GM13976 (cell line): ENCODE data around the gene PNMT.

Experiments
- DNase-seq: peaks from one replicate; pipeline ENCODE4 v3.0.0; 2012; ENCODE audit warnings: low spot score
- in situ Hi-C: fragments of 300-500 bp; cut with MboI; formaldehyde crosslinking; loops from one replicate; pipeline ENCODE4 v1.12.0; 2022; ENCODE audit warnings: low sequenced_read_pairs, mixed read lengths, inconsistent platforms; ENCODE audit not compliant: unreplicated experiment
- TF ChIP-seq, protein P1 (sequence below): IDR thresholded peaks from 2 replicates; pipeline ENCODE4 v1.5.1; 2012; ENCODE audit warnings: borderline replicate concordance, mild to moderate bottlenecking; ENCODE audit not compliant: insufficient read depth; ENCODE audit errors: extremely low read depth, missing control alignments, control extremely low read depth

PNMT gene

DNA sequence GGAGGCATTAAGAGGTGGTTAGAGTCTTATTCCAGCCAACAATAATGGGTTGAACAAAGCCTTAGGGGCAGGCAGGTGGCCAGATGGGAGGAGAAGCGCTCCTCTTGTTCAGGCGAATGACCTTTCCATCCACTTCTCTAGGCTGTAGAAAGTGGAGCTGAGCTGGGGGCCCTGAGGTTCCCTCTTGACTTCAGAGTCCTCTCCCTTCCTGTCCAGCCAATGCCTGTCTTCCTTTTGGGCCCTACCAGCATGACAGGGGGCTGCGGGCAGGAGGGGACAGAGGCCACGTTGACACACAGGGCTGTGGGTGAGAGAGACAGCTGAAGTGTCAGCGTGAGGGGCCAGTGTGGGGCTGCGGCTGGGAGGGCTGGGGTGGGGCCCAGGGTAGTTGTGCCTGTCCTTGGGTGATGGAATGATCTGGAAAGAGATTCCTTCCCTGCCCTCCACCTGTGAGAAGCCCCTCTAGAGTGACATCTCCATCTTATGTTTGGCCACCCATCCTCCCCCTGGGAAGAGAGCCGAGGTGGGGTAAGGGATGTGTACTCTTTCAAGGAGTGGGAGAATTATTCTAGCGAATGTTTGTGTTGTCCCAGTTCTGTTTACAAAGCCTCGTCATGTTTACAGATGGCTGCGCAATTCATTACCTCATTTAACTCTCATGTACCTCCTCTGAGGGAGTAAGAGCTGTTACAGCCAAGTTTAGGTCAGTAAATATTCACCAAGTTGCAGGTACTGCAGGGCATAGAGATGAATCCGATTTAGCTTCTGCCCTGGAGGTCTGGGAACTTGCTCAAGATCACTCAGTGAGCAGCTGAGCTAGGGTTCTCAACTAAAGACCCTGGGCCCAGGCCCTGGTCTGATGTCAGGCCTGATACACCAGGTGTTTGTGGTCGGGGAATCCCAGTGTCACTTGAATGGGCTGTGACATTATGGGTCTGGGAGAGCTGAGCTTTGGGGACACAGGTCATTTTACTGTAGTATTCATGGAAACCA lies 34.9 kb downstream of the PNMT start:
- TF ChIP-seq, protein P1, sequence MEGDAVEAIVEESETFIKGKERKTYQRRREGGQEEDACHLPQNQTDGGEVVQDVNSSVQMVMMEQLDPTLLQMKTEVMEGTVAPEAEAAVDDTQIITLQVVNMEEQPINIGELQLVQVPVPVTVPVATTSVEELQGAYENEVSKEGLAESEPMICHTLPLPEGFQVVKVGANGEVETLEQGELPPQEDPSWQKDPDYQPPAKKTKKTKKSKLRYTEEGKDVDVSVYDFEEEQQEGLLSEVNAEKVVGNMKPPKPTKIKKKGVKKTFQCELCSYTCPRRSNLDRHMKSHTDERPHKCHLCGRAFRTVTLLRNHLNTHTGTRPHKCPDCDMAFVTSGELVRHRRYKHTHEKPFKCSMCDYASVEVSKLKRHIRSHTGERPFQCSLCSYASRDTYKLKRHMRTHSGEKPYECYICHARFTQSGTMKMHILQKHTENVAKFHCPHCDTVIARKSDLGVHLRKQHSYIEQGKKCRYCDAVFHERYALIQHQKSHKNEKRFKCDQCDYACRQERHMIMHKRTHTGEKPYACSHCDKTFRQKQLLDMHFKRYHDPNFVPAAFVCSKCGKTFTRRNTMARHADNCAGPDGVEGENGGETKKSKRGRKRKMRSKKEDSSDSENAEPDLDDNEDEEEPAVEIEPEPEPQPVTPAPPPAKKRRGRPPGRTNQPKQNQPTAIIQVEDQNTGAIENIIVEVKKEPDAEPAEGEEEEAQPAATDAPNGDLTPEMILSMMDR, result no peak
- DNase-seq, result peak; percentile 81
- in situ Hi-C loops, result no loop called here

DNA sequence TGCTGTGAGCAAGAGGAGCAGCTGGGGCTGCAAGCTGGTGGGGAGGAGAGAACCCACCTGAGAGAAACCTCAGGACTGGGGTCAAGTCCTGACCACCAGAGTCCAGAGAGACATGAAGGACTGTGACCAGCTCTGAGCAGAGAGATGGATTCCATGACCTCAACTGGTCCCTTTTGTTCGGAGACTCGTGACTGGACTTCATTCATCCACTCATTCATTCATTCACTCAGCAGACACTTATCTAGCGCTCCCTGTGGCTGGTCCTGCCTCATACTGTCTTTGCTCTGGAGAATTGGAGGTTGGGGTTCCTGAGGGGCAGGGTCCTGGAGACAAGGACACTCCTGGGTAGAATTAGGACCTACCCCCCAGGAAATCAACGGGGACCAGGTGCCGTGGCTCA lies 35.7 kb downstream of the PNMT start:
- in situ Hi-C loops, result no loop called here
- DNase-seq, result no peak
- TF ChIP-seq, protein P1, result no peak

DNA sequence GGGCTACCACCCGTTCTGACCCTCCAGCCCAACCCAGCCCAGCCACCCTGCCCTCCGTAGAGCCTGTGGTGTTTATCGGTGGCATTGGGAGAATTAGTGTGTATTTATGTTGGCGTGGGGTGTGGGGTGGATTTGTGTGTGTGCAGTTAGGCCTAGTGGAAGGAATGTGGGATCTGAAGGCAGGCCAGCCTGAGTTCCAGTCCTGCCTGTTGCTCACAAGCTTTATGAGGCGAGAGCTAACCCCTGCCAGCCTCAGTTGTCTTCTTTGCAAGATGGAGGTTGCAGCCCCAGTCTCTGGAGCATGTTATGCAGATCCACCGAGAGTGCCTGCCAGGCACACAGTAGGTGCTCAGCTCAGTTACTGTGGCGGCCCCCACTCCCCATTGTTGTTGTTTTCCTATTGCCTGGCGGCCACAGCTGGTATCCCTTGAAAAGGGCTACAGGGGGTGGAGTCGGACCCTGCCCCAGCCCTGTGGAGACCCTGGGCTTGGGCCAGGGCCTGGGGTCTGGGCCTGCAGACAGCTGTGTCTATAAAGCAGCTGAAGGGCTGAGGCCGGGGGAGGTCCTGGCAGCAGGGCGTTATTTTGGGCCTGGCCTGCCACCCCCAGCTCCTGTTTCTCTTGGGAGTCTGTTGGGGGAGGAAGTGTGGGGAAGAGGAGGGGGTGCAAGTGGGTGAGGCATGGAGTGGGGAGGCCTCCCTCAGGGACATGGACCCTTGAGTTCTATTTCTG lies 36.7 kb downstream of the PNMT start:
- TF ChIP-seq, protein P1, result no peak
- in situ Hi-C loops, result no loop called here
- no peak for DNase-seq

DNA sequence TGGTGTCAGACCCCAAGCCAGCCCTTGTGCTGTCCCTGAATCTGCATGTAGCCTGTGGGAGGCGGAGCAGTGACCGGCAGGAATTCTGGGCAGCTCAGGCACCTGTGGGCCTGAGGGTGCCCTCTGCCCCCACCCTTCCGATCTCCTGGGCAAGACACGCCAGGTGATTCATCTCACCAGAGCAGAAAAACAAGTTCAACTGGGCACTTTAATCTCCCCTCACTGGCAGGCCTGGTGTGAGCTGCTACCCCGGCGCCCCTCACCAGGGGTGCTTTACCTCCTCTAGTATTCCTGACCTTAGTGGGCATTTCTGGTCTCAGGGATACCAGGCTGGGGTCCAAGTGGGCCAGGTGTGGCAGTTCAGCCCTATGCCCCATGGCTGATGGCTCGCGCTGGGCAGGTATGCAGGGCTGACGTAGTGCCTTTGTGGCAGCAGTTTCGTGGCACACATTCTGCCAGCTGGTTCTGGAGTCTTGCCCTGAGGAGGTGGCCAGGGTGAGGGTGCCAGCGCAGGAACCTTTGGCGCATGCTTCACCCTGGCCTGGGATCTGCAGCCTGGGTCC lies 37.6 kb downstream of the PNMT start:
- in situ Hi-C loops, result no loop called here
- TF ChIP-seq, protein P1, result no peak
- DNase-seq, result no peak

DNA sequence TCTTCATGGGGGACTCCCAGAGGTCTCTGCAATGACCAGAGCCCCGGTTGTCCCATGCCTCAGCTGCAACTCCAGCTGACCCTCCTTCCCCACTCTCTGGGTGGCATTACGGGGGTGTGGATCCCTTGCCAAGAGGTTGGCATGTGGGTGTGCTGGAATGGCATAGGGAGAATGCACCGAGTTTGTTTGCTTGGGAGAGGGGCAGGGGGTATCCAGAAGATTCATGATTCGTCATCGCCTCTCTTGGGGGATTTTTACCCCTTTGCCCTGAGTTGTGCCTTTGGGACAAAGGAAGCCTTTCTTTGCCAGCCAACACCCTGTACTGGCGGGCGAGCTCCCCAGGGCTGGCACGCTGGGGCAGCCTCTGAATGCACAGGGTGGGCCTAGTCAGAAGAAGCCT lies 38.1 kb downstream of the PNMT start:
- in situ Hi-C loops, result no loop called here
- TF ChIP-seq, protein P1, result no peak
- DNase-seq, result no peak

DNA sequence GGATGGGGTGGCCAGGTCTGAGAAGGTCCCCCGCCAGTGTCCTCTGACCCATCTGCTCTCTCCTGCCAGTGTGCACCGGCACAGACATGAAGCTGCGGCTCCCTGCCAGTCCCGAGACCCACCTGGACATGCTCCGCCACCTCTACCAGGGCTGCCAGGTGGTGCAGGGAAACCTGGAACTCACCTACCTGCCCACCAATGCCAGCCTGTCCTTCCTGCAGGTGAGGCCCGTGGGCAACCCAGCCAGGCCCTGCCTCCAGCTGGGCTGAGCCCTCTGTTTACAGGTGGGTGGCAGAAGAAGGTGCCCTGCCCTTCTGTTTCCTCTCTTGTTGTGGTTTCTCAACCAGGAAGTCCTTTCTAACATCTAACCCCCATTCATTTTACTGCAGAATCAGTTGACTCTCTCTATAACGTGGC lies 38.7 kb downstream of the PNMT start:
- in situ Hi-C loops, result no loop called here
- TF ChIP-seq, protein P1, result no peak

More for the DNA sequence above, 38.7 kb downstream of the PNMT start:
- DNase-seq, result no peak
